HCT116 (cell line): ENCODE results near the gene POLD2. TPM values are rescaled to one million over a fixed set of nuclear protein-coding genes. Genes with fewer than 3 reads are reported as not detected.

Experiments used
- ATAC-seq: fragments of 200-7000 bp; cut with Tn5 transposase; 2 replicates; pipeline ENCODE4 v1.9.1; 2020; ENCODE audit warnings: mild to moderate bottlenecking, moderate library complexity
- BruUV-seq: library from RNA; stranded (reverse); fragments of 400-500 nt; replicated peaks from 2 replicates; lab custom pipeline; 2021; lab: Mats Ljungman, UMichigan
- CTCF ChIA-PET: fragments of 300-600 bp; sonication (Branson Sonifier 250); formaldehyde crosslinking; loops from one replicate; lab custom pipeline; 2021; ENCODE audit warnings: antibody characterized with exemption; lab: Charles Lee
- POLR2A ChIA-PET: fragments of 300-600, 350-600 bp; sonication (Branson Sonifier 250); formaldehyde crosslinking; loops from one replicate; lab custom pipeline; 2021; ENCODE audit warnings: antibody characterized with exemption; lab: Charles Lee
- RAD21 ChIA-PET, 2 experiments: fragments of 300-600 bp; sonication (Branson Sonifier 250); formaldehyde crosslinking; loops; one replicate each; lab custom pipeline; 2023; ENCODE audit warnings: low total read pairs in 2 of 2; ENCODE audit not compliant: uncharacterized antibody in 2 of 2, unreplicated experiment in 2 of 2, low non-redundant PET in 1 of 2; lab: Charles Lee
- DNase-seq: peaks from one replicate; pipeline ENCODE4 v3.0.0-alpha.2; 2010; ENCODE audit warnings: low read depth, low spot score
- H2AFZ ChIP-seq: fragments of 200-600 bp; shearing (Covaris generic), sonication (generic); 2 replicates; pipeline ENCODE4 v1.6.1; 2017; ENCODE audit warnings: low read depth, mixed run types, mixed read lengths, antibody characterized with exemption, low read length; ENCODE audit not compliant: poor library complexity, severe bottlenecking
- H3K27ac ChIP-seq: 2 replicates; pipeline ENCODE4 v1.5.1; 2012; ENCODE audit warnings: low read depth, low read length
- H3K27me3 ChIP-seq: fragments of 200-600 bp; sonication (generic); 2 replicates; pipeline ENCODE4 v1.6.1; 2016; ENCODE audit warnings: mixed run types, low read length, mixed read lengths; ENCODE audit not compliant: insufficient read depth
- H3K36me3 ChIP-seq, 2 experiments: fragments of 200-500 bp in 1 of 2; fragments of 200-600 bp in 1 of 2; sonication (Bioruptor generic) in 1 of 2; sonication (generic) in 1 of 2; 2 replicates each; pipeline versions ENCODE4 v1.5.1 to v1.6.1; 2014 to 2016; ENCODE audit warnings: low read length in 2 of 2, inconsistent platforms in 1 of 2, mixed read lengths in 1 of 2, mixed run types in 1 of 2; ENCODE audit not compliant: insufficient read depth in 2 of 2, control insufficient read depth in 1 of 2
- H3K4me1 ChIP-seq, 2 experiments: fragments of 200-600 bp in 1 of 2; sonication (generic) in 1 of 2; 2 replicates each; pipeline versions ENCODE4 v1.5.1 to v1.6.1; 2012 to 2017; ENCODE audit warnings: low read length in 2 of 2, inconsistent platforms in 1 of 2, mild to moderate bottlenecking in 1 of 2, mixed read lengths in 1 of 2, mixed run types in 1 of 2, moderate library complexity in 1 of 2; ENCODE audit not compliant: insufficient read depth in 2 of 2, control insufficient read depth in 1 of 2
- H3K4me2 ChIP-seq: fragments of 200-600 bp; sonication (generic); 2 replicates; pipeline ENCODE4 v1.6.1; 2017; ENCODE audit warnings: mixed run types, low read length, mixed read lengths
- H3K4me3 ChIP-seq, 2 experiments: fragments of 200-600 bp in 1 of 2; sonication (generic) in 1 of 2; replicated peaks in 1 of 2; 2 replicates each; pipeline ENCODE4 v1.5.1; 2011 to 2016; ENCODE audit warnings: low read length in 2 of 2, control low read depth in 1 of 2, low read depth in 1 of 2, mild to moderate bottlenecking in 1 of 2, mixed read lengths in 1 of 2, mixed run types in 1 of 2
- H3K79me2 ChIP-seq: fragments of 200-600 bp; sonication (generic); 2 replicates; pipeline ENCODE4 v1.6.1; 2017; ENCODE audit warnings: mild to moderate bottlenecking, mixed run types, low read length, moderate library complexity, mixed read lengths; ENCODE audit not compliant: insufficient read depth
- H3K9ac ChIP-seq: fragments of 200-600 bp; sonication (generic); 2 replicates; pipeline ENCODE4 v1.6.1; 2016; ENCODE audit warnings: low read length, mixed read lengths
- H3K9me2 ChIP-seq: fragments of 200-600 bp; sonication (generic), shearing (Covaris generic); 2 replicates; pipeline ENCODE4 v1.6.1; 2017; ENCODE audit warnings: mixed run types, mild to moderate bottlenecking, moderate library complexity; ENCODE audit not compliant: insufficient read depth
- H3K9me3 ChIP-seq, 2 experiments: fragments of 200-500 bp in 1 of 2; fragments of 200-600 bp in 1 of 2; sonication (Bioruptor generic) in 1 of 2; sonication (generic) in 1 of 2; 2 replicates each; pipeline ENCODE4 v1.6.1; 2014 to 2017; ENCODE audit warnings: low read length in 2 of 2, mixed read lengths in 2 of 2, inconsistent platforms in 1 of 2, low read depth in 1 of 2, mild to moderate bottlenecking in 1 of 2, mixed run types in 1 of 2, moderate library complexity in 1 of 2; ENCODE audit not compliant: control insufficient read depth in 1 of 2, insufficient read depth in 1 of 2
- H4K20me1 ChIP-seq: fragments of 200-600 bp; sonication (generic), shearing (Covaris generic); 2 replicates; pipeline ENCODE4 v1.6.1; 2017; ENCODE audit warnings: mixed run types, mild to moderate bottlenecking, moderate library complexity; ENCODE audit not compliant: insufficient read depth
- CEBPB ChIP-seq: IDR thresholded peaks from 2 replicates; pipeline ENCODE4 v1.6.1; 2012; ENCODE audit warnings: low read depth
- EGR1 ChIP-seq: IDR thresholded peaks from 2 replicates; pipeline ENCODE4 v1.6.1; 2012; ENCODE audit warnings: low read depth
- EZH2 ChIP-seq: fragments of 200-600 bp; sonication (generic); IDR thresholded peaks from 2 replicates; pipeline ENCODE4 v1.6.1; 2017; ENCODE audit warnings: antibody characterized with exemption, mixed run types
- EZH2phosphoT487 ChIP-seq: fragments of 200-600 bp; IDR thresholded peaks from 2 replicates; pipeline ENCODE4 v1.6.1; 2018; ENCODE audit warnings: antibody characterized with exemption, borderline replicate concordance
- FOSL1 ChIP-seq: IDR thresholded peaks from 2 replicates; pipeline ENCODE4 v1.6.1; 2012; ENCODE audit warnings: low read depth
- JUND ChIP-seq: IDR thresholded peaks from 2 replicates; pipeline ENCODE4 v1.6.1; 2012
- POLR2A ChIP-seq: IDR thresholded peaks from 2 replicates; pipeline ENCODE4 v1.7.0; 2011; ENCODE audit warnings: borderline replicate concordance; ENCODE audit not compliant: insufficient read depth, insufficient read length; ENCODE audit errors: extremely low read depth
- POLR2AphosphoS5 ChIP-seq: IDR thresholded peaks from 2 replicates; pipeline ENCODE4 v1.6.1; 2011; ENCODE audit warnings: mild to moderate bottlenecking, low read depth, low read length, moderate library complexity
- SRF ChIP-seq: IDR thresholded peaks from 2 replicates; pipeline ENCODE4 v1.6.1; 2012; ENCODE audit warnings: low read depth
- TCF7L2 ChIP-seq: IDR thresholded peaks from 2 replicates; pipeline ENCODE4 v1.7.0; 2011; ENCODE audit warnings: borderline replicate concordance, inconsistent platforms; ENCODE audit not compliant: insufficient read depth, insufficient read length; ENCODE audit errors: extremely low read depth
- YY1 ChIP-seq: IDR thresholded peaks from 2 replicates; pipeline ENCODE4 v1.6.1; 2011; ENCODE audit warnings: low read length, low read depth, moderate library complexity, mild to moderate bottlenecking; ENCODE audit not compliant: insufficient replicate concordance; ENCODE audit errors: extremely low read depth
- ZFX ChIP-seq: fragments of 450-650 bp; IDR thresholded peaks from 2 replicates; pipeline ENCODE4 v1.6.1; 2017
- intact Hi-C: fragments of 100-400 bp; cut with micrococcal nuclease; formaldehyde crosslinking; loops from 2 replicates; pipeline ENCODE4 v1.10.0; 2022
- total RNA-seq: library from RNA; stranded (reverse); gene quantifications from one replicate; pipeline ENCODE4 v1.2.1, GENCODE V29; 2021; ENCODE audit not compliant: unreplicated experiment
- TF ChIP-seq, protein P1 (sequence below), 3 experiments: fragments of 200-600 bp in 1 of 3; sonication (generic) in 1 of 3; IDR thresholded peaks in 2 of 3; conservative IDR thresholded peaks in 1 of 3; 2 replicates each; pipeline ENCODE4 v1.5.1; 2012 to 2017; ENCODE audit warnings: low read depth in 2 of 3, low read length in 2 of 3, antibody characterized with exemption in 1 of 3, borderline replicate concordance in 1 of 3, control low read depth in 1 of 3, mild to moderate bottlenecking in 1 of 3, mixed read lengths in 1 of 3, mixed run types in 1 of 3, moderate library complexity in 1 of 3; ENCODE audit not compliant: insufficient read depth in 1 of 3
- TF ChIP-seq, protein P2 (sequence below): IDR thresholded peaks from 2 replicates; pipeline ENCODE4 v1.6.1; 2012
- TF ChIP-seq, protein P3 (sequence below): IDR thresholded peaks from 2 replicates; pipeline ENCODE4 v1.6.1; 2011; ENCODE audit warnings: mild to moderate bottlenecking, low read length, moderate library complexity; ENCODE audit not compliant: insufficient replicate concordance; ENCODE audit errors: extremely low read depth

POLD2 gene
- total RNA-seq, 1 experiment from 2014 or later, result 237 TPM

DNA sequence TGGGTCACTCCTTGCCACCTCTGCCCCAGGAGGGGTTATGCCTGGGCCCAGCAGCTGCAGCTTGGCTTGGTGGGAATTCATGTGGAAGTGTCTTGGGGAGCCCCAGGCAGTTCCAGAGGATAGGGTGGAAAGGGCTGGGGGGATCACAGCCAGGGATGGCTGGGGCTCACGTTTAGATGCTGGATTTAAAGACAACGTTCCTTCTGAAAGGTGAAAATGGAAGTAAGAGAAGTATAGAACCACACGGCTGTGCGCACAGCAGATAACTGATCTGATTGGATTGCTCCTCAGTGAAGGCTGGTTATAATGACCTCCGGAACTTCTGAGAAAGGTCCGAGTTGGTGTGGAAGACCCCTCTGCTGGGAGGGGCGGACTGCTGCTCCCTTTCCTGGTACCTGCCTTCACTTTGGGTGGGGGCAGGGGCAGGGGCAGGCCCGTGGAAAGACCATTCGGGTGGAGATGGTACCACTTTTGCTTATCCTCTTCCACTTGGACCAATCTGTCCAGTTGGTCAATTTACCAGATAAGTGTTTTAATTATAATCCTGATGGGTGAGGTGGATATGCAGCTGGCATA lies 25.7 kb upstream of the POLD2 start:
- DNase-seq (no peak), ATAC-seq (no peak)
- RAD21 ChIA-PET, result no interaction called here
- CTCF ChIA-PET, result no interaction called here
- H3K4me2 ChIP-seq, result no peak overlapping the region
- H3K9ac ChIP-seq, result no peak overlapping the region
- no peak for TF ChIP-seq EZH2phosphoT487
- TF ChIP-seq EZH2, result no peak
- TF ChIP-seq YY1, result no peak
- no peak for TF ChIP-seq TCF7L2
- TF ChIP-seq JUND, result no peak
- no peak for TF ChIP-seq CEBPB
- no peak for TF ChIP-seq SRF
- TF ChIP-seq, protein P1, sequence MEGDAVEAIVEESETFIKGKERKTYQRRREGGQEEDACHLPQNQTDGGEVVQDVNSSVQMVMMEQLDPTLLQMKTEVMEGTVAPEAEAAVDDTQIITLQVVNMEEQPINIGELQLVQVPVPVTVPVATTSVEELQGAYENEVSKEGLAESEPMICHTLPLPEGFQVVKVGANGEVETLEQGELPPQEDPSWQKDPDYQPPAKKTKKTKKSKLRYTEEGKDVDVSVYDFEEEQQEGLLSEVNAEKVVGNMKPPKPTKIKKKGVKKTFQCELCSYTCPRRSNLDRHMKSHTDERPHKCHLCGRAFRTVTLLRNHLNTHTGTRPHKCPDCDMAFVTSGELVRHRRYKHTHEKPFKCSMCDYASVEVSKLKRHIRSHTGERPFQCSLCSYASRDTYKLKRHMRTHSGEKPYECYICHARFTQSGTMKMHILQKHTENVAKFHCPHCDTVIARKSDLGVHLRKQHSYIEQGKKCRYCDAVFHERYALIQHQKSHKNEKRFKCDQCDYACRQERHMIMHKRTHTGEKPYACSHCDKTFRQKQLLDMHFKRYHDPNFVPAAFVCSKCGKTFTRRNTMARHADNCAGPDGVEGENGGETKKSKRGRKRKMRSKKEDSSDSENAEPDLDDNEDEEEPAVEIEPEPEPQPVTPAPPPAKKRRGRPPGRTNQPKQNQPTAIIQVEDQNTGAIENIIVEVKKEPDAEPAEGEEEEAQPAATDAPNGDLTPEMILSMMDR (IDR thresholded peaks at IDR 0.05 in 2 of 3, conservative IDR thresholded peaks at IDR 0.05 in 1 of 3; ENCODE audit: borderline replicate concordance in 1 of 3, insufficient read depth in 1 of 3, low read depth in 2 of 3, low read length in 2 of 3), result no peak
- TF ChIP-seq, protein P2, sequence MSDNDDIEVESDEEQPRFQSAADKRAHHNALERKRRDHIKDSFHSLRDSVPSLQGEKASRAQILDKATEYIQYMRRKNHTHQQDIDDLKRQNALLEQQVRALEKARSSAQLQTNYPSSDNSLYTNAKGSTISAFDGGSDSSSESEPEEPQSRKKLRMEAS, result no peak
- TF ChIP-seq, protein P3, sequence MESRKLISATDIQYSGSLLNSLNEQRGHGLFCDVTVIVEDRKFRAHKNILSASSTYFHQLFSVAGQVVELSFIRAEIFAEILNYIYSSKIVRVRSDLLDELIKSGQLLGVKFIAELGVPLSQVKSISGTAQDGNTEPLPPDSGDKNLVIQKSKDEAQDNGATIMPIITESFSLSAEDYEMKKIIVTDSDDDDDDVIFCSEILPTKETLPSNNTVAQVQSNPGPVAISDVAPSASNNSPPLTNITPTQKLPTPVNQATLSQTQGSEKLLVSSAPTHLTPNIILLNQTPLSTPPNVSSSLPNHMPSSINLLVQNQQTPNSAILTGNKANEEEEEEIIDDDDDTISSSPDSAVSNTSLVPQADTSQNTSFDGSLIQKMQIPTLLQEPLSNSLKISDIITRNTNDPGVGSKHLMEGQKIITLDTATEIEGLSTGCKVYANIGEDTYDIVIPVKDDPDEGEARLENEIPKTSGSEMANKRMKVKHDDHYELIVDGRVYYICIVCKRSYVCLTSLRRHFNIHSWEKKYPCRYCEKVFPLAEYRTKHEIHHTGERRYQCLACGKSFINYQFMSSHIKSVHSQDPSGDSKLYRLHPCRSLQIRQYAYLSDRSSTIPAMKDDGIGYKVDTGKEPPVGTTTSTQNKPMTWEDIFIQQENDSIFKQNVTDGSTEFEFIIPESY, result no peak
- TF ChIP-seq ZFX, result no peak
- no peak for TF ChIP-seq EGR1
- no peak for TF ChIP-seq POLR2AphosphoS5
- no peak for TF ChIP-seq POLR2A
- no peak for TF ChIP-seq FOSL1
- no peaks in the 10 kb centered on the region for H4K20me1 ChIP-seq
- no peak overlapping the region for H3K27ac ChIP-seq
- H2AFZ ChIP-seq, result no peak overlapping the region
- H3K9me3 ChIP-seq, result no peaks in the 10 kb centered on the region
- BruUV-seq, result no TSS peak
- no peaks in the 10 kb centered on the region for H3K27me3 ChIP-seq
- no peaks in the 10 kb centered on the region for H3K79me2 ChIP-seq
- peaks cover 0 to 9% of the 10 kb centered on the region in 2 experiments; a peak in 2 of 4 replicates for H3K4me1 ChIP-seq
- H3K4me3 ChIP-seq, result no peak overlapping the region
- POLR2A ChIA-PET, result no interaction called here
- intact Hi-C loops, result loop anchor here (5.0 kb wide), 1 partner anchor 33 kb away; no protein-coding TSS in a partner anchor
- no peaks in the 10 kb centered on the region for H3K36me3 ChIP-seq
- no peaks in the 10 kb centered on the region for H3K9me2 ChIP-seq
